D341Med (cell line): ENCODE measurements around the gene PSMD1.
"Not testable (repeated sequence)": the region's sequence is repeated elsewhere in the genome, so short reads cannot be mapped to it uniquely, and the experiment has no call there.

Source experiments
- DNase-seq: peaks from one replicate; pipeline ENCODE4 v3.0.0; 2012; ENCODE audit warnings: low spot score

Gene PSMD1

GRCh38 chr2:231058761-231059550, 2.3 kb downstream of the PSMD1 start:
- no peak for DNase-seq

DNA sequence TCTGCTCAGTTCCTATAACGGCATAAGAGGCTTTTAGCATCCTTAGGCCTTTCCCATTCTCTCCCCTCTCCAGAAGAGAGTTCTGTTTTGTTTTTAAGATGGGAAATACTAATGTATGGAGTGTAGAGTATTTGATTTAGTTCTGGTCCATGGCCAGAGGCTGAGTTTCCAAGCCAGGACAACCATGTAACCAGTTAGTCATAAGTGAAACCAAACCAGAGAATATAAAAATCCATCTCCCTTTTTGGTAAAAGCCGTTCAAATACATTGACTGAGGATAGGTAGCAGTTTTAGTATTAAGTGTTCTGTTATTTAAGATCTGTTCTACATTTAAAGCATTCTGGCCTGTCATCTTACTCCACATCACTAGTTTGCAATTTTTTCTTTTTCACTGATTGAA, 3.1 kb downstream of the PSMD1 start:
- no peak for DNase-seq

GRCh38 chr2:231062776-231063175, 6.1 kb downstream of the PSMD1 start:
- no peak for DNase-seq

DNA sequence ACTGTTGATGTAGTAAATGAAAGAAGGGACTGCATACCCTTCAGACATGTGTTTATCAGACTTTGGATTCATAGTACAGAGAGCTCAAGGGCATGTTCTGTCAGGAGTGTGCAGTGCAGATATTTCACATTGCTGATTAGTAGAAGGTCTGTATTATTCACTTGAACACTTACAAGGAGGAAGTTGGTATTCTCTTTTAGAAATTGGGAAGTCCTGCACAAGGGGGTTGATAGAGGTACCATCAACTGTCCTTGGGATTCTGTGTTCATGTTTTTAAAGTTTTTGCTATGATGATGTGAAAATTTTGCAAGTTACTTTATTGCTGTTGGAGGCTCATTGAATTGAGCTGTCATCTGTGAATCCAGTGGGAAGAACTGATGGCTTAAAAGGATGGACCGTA, 6.7 kb downstream of the PSMD1 start:
- no peak for DNase-seq

GRCh38 chr2:231065966-231066365, 9.3 kb downstream of the PSMD1 start:
- no peak for DNase-seq

- not testable (repeated sequence) for DNase-seq
These were observed 10.9 kb downstream of the PSMD1 start for GRCh38 chr2:231067531-231067930.

DNA sequence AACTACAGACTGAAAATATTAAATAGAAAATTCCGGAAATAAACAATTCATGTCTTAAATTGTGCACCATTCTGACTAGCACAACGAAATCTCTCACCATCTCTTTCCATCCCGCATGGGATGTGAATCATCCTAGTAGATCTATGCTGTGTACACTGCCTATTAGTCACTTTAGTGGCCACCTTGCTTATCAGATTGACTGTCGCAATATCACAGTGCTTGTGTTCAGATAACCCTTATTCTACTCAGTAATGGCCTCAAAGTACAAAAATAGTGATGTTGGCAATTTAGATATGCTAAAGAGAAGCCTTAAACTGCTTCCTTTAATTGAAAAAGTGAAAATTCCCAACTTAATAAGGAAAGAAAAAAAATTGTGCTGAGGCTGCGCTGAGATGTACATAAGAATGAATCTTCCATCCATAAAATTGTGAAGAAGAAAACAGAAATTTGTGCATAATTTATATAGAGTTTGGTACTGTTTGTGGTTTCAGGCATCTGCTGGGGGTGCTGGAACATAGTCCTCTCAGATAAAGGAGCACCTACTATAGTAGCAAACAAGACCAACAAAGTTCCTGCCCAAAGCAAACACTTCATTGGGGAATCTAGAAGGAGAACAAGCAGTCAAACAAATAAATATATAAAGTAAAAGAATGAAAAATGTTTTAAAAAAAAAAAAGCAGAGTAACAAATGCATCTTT, 12.0 kb downstream of the PSMD1 start:
- DNase-seq = no peak

DNA sequence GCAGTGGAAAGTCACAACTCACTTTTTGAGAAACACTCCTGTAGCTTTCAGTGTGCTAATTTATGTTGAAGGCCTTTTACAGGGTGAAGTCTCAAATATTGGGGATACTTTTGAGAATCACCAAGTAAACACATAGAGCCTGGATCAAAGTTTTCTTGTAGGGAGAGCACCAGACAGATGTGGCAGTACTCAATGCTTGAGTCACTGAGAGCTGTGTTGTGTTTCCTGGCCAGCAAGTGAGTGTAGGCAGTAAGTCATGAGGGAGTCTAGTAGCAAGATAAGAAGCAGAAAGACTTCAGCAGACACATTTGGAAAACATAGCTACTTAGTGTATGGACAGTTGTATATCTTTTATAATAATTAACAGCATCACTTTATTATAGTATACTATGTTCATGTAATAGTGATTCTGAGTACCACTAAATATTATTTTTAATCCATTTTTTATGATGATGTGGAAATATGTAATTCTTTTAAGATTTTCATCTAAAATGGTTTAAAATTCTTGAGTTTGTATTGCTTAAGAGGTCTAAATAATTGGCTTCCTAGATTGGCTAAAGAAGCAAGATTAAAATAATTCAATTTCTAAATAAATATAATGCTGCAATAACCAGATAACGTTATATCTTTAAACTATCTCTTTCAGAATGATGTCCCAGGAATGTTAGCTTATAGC, 12.8 kb downstream of the PSMD1 start:
- no peak for DNase-seq

DNA sequence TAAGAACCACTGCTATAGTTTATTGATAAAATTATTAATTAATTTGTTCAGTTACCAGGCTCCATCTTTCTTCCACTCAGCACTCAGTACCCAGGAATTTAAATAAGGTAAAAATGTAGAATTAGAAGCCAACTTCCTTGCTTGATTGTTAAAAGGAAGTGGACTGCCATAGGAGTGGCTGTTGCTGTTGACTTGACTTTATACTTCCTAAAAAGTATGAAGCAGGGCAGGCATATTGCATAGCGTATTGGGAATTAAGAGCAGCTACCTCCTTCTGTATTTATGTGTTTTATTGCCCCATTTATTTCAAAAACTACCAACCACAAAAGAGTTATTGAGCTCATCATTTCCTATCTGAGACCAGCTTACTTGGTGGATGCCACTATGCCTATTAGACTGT, 27.9 kb downstream of the PSMD1 start:
- no peak for DNase-seq

DNA sequence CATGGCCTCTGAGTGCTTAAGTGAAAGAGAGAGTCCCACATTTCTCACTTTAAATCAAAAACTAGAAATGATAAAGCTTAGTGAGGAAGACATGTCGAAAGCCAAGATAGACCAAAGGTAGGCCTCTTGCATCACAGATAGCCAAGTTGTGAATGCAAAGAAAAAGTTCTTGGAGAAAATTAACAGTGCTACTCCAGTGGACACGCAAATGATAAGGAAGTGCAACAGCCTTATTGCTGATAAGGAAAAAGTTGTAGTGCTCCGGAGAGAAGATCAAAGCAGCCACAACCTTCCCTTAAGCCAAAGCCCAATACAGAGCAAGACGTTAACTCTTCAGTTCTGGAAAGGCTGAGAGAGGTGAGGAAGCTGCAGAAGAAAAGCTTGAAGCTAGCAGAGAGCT, 32.1 kb downstream of the PSMD1 start:
- DNase-seq = no peak

DNA sequence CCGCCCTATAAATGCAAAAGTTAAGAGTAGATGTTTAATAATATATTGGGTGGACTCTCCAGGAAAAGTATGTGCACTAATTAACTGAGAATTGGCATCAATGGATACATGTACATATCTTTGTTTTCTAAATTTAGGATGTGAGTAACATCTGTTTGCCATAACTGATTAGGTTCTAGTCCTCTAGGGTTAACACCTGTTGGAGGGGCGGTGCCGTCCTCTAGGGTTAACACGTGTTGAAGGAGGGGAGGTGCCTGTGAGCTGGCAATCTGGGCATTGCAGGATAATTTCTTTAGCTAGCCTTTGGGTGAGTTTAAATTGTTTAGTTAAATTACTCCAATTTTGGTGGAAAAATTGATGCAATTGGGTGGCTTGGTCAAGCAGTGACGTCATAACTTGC, 37.3 kb downstream of the PSMD1 start:
- DNase-seq = no peak

DNA sequence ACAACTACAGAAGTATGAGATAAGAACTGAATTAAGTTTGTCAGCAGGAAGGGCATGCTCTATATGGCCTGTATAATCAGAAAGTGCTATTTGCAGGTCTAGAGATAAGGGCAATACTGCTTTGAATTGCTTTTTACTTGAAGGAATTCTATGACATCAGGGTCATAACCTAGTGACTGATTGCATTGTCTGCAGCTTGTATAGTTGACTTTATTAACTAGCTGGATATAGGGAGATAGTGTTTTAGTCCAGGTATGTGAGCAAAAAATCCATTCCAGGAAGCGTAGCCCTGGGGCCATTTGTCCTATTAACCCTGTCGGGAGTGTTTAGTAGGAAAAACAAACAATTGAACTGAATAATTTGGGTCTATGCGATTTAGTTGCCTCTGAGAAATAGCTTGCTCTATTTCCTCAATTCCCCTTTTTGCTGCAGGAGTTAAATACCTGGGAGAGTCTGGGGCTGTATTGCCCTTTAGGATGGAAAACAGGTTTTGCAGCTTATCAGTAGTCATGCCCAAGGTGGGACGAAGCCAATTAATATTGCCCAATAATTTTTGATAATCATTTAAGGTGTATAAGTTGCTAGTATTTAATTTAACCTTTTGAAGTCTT, 38.2 kb downstream of the PSMD1 start:
- DNase-seq = no peak

DNA sequence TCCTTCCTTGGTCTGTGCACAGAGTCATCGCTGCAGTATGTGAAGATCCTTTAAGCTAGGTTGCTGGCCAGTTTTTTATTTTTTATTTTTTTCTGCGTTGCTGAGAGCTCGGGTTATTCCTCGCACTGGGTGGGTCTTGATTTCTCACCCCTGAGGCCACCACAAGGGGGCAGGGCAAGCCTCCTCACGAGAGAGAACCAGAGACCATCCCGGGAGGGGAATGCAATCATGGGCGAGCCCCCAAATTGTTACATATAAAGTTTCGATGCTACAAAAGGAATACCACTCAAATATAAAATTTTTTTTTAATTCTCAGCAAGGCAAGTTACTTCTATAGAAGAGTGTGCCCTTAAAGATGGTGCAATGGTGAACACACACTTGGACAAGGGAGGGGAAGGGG, 43.3 kb downstream of the PSMD1 start:
- DNase-seq = no peak

DNA sequence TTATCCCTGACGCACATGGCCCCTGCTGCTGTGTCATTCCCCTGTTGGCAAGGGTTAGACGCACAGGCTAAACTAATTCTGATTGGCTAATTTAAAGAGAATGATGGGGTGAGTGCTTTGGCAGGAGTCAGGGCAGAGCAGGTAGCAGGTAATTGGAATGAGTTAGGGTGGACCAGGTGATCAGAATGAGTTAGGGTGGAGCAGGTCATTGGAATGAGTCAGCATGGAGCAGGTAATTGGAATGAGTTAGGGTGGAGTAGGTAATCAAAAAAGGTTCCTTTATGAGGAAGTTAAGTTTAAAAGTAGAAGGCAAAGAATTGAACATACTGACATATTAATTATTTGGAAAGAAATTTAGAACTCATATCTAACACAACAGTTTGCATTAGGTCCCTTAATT, 43.7 kb downstream of the PSMD1 start:
- not testable (repeated sequence) for DNase-seq

DNA sequence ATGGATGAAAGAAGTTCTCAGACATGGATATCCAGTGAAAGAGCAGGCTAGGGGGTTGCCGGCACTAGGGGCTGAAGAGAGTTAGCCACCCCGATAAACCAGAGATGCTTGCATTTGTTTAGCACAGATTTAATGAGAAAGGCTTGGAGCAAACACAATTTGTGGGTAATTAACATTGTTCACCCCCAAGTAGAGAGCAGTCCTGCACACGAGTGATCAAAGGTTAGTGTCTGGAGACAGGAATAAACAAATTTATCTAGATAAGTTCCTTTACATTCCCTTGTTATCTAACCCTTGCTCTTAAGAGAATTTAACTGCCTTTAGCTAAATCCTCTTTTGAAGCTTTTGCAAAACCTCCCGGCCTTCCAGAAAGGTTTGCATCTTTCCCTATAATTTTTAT, 44.3 kb downstream of the PSMD1 start:
- no peak for DNase-seq

GRCh38 chr2:231102772-231103171, 46.1 kb downstream of the PSMD1 start:
- no peak for DNase-seq

- DNase-seq = peak; percentile 4
These were observed 47.5 kb downstream of the PSMD1 start for GRCh38 chr2:231104115-231104713.

DNA sequence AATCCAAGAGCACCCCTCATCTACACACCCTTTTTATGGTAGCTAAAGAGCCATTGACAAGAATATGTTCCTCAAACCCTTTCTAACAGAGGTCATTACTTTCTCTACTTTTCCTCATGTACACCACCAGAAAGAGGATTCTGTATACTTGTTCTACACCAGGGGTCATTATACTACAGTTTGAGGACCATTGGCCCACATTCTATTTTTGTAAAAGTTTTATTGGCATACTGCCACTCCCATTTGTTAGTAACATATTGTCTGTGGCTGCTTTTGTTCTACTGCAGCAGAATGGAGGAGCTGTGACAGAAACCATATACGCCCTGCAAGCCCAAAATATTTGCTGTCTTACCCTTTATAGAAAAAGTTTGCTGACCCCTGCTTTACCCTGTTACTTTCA, 53.9 kb downstream of the PSMD1 start:
- DNase-seq = no peak

DNA sequence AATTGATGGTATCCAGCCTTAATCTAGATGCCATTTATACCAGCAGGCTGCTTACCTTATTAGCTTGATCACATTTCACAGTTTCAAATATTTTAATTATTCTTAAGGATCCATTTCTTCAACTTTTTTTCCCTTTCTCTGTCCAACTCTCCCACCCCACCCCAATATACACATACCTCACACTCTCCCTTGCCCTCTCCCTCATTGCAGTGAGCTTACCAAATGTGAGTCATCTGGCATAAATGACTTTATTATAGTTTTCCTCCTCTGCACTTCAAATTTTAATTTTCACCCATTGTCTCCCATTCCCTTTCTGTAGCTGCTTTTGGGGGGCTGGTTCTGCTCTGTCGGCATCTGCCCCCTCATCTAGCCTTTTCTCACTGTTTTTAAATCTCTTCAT, 55.3 kb downstream of the PSMD1 start:
- DNase-seq = no peak

DNA sequence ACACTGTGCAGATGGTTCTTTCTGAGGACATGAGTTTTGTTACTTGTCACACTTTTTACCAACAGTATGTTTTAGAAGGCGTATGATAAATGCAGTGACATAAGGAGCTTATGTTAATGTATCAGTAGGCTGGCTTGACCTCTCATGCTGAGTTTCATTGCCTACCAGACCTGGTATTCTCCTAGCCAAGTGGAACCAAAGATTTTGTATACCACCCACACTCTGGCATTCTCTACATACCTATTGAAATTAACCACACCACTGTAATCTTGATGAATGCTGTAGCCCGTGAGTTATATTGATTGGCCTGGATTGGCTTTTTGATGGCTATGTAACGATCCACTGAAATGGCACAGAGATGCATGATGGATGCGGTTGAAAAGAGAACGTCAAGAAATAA, 56.8 kb downstream of the PSMD1 start:
- no peak for DNase-seq

GRCh38 chr2:231115651-231116050, 59.0 kb downstream of the PSMD1 start:
- DNase-seq = no peak

DNA sequence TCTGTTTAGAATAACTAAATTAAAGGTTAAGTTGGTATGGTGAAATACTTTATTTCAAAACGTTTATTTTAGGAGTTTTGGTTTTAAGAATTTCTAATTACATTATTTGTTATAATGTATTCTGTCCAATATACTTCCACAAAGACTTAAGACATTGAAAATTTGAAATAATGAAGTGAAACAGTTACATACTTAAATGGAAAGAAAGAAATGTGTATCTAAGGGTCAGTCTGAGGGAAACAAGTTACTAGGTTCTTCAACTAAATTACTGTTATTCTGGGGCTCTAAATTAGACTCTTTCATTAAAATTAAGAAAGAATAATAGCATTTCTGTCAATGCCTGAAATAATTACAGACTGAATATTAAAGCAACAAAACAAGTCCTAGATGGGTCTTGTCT, 60.5 kb downstream of the PSMD1 start:
- no peak for DNase-seq
